ENCODE measurements around the gene CD81. TPM values are rescaled to one million over a fixed set of nuclear protein-coding genes. Genes with fewer than 3 reads are reported as not detected.

Gene CD81
- total and polyA plus RNA-seq, 9 of the 15 experiments (the other 6 are each of a cell fraction or from before 2014, with no cell fraction given), result 2.4 to 189 (median 61.7) TPM

DNA sequence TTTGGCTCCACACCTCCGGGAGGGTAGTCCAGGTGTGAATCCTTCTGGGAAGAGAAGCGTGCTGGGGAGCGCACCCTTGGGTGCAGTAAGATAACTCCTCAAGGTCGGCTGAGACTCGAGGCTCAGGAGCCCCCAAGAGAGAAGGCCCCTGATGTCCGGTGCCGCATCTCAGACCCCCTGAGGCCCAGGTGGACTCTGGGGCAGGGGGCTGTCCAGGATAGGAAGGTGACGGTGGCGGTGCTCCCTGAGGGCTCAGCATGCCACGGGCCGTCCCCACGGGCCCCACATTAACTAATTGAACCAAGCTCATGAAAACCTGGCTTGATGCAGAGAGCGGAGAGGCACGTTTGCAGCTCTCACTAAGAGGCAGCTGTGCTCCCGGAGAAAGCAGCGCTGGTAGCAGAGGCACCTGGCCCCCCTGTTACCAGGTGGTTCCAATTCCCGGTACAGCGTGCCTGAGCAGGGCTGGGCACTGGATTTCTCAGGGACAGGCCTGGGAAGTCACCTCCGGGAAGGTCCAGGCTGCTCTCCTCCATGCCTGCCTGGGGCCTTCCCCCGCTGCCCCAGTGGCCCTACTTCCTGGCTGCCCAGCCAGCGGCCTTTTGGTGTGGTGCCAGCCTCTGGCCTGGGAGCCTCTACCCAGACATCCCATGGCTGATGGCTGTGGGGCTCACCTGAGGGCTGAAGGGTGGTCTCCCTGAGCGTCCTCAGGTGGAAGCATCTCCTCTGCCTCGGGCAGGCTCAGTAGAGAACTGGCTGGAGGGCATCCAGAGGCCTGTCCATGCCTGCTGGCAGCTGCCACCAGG lies 68.8 kb downstream of the CD81 start:
- Histone ChIP-seq H3K27ac (ENCODE audit: extremely low read depth, low read depth, low read length) (no peak overlapping the region), H3K4me2 (ENCODE audit: insufficient read depth, low read length) (no peak overlapping the region), H3K4me1 (replicated peaks in 1 of 2; ENCODE audit: control insufficient read depth in 2 of 2, insufficient read depth in 2 of 2, low read length in 2 of 2) (peaks cover 0 to 27% of the 10 kb centered on the region in 2 experiments; a peak in 2 of 5 replicates), H3K9ac (ENCODE audit: insufficient read depth in 1 of 2, low read depth in 2 of 2, low read length in 2 of 2) (no peak overlapping the region), H3K79me2 (ENCODE audit: control insufficient read depth, insufficient read depth, low read length) (no peaks in the 10 kb centered on the region), H2AFZ (ENCODE audit: low read depth, low read length) (no peak overlapping the region), H3K9me1 (ENCODE audit: control insufficient read depth, insufficient read depth, low read length) (no peaks in the 10 kb centered on the region), H4K20me1 (replicated peaks; ENCODE audit: control insufficient read depth, insufficient read depth, low read length) (peaks cover 12% of the 10 kb centered on the region), H3K4me3 (no peak overlapping the region), H3K36me3 (ENCODE audit: control insufficient read depth, insufficient read depth, low read length) (no peaks in the 10 kb centered on the region), H3K27me3 (ENCODE audit: control insufficient read depth in 2 of 2, insufficient read depth in 2 of 2, low read length in 2 of 2) (peaks cover 2 to 52% of the 10 kb centered on the region in 2 experiments; a peak in 3 of 5 replicates), H3K9me3 (replicated peaks; ENCODE audit: control insufficient read depth, insufficient read depth, low read depth, low read length) (no peaks in the 10 kb centered on the region)
- no TSS peak for BruUV-seq (replicated peaks)
- intact Hi-C loops (cut with micrococcal nuclease) (no loop called here), in situ Hi-C loops (cut with MboI) (no loop called here)
- no peak for ATAC-seq
- no peak for DNase-seq (ENCODE audit: extremely low read depth in 1 of 4, low spot score in 3 of 4)
- ChIA-PET POLR2A (interaction anchor here (0.6 to 0.8 kb wide), 3 partner anchors 79 to 471 kb away, joined by 3 read pairs; no protein-coding TSS in a partner anchor), CTCF (ENCODE audit: low intra/inter-chr PET ratio) (no interaction called here)
- FAIRE-seq, result no peak
- WGBS (ENCODE audit: insufficient coverage, low coverage, missing lambda C conversion rate), result 4% methylated on average over 21 of the region's 23 CpGs
- TF ChIP-seq, protein P1, sequence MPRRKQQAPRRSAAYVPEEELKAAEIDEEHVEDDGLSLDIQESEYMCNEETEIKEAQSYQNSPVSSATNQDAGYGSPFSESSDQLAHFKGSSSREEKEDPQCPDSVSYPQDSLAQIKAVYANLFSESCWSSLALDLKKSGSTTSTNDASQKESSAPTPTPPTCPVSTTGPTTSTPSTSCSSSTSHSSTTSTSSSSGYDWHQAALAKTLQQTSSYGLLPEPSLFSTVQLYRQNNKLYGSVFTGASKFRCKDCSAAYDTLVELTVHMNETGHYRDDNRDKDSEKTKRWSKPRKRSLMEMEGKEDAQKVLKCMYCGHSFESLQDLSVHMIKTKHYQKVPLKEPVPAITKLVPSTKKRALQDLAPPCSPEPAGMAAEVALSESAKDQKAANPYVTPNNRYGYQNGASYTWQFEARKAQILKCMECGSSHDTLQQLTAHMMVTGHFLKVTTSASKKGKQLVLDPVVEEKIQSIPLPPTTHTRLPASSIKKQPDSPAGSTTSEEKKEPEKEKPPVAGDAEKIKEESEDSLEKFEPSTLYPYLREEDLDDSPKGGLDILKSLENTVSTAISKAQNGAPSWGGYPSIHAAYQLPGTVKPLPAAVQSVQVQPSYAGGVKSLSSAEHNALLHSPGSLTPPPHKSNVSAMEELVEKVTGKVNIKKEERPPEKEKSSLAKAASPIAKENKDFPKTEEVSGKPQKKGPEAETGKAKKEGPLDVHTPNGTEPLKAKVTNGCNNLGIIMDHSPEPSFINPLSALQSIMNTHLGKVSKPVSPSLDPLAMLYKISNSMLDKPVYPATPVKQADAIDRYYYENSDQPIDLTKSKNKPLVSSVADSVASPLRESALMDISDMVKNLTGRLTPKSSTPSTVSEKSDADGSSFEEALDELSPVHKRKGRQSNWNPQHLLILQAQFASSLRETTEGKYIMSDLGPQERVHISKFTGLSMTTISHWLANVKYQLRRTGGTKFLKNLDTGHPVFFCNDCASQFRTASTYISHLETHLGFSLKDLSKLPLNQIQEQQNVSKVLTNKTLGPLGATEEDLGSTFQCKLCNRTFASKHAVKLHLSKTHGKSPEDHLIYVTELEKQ (CRISPR knock-in tag; IDR thresholded peaks at IDR 0.05), result no peak
- no peak for TF ChIP-seq TAF15 (IDR thresholded peaks at IDR 0.05; ENCODE audit: low read depth, low read length)
- TF ChIP-seq ZNF23 (CRISPR knock-in tag; IDR thresholded peaks at IDR 0.05), result no peak
- no peak for TF ChIP-seq MXI1 (IDR thresholded peaks at IDR 0.05; ENCODE audit: low read depth, low read length)
- TF ChIP-seq UBTF (IDR thresholded peaks at IDR 0.05; ENCODE audit: borderline replicate concordance in 1 of 2, low read depth in 2 of 2, low read length in 2 of 2), result no peak
- no peak for TF ChIP-seq SMARCA5 (IDR thresholded peaks at IDR 0.05)
- TF ChIP-seq CCAR2 (IDR thresholded peaks at IDR 0.05; ENCODE audit: low read depth, low read length), result no peak
- no peak for TF ChIP-seq RHOXF2B (CRISPR knock-in tag; conservative IDR thresholded peaks at IDR 0.05)
- TF ChIP-seq TAF1 (IDR thresholded peaks at IDR 0.05; ENCODE audit: control insufficient read depth, extremely low read depth, insufficient read depth, low read length, severe bottlenecking), result no peak
- TF ChIP-seq, protein P2, sequence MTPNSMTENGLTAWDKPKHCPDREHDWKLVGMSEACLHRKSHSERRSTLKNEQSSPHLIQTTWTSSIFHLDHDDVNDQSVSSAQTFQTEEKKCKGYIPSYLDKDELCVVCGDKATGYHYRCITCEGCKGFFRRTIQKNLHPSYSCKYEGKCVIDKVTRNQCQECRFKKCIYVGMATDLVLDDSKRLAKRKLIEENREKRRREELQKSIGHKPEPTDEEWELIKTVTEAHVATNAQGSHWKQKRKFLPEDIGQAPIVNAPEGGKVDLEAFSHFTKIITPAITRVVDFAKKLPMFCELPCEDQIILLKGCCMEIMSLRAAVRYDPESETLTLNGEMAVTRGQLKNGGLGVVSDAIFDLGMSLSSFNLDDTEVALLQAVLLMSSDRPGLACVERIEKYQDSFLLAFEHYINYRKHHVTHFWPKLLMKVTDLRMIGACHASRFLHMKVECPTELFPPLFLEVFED (CRISPR knock-in tag; conservative IDR thresholded peaks at IDR 0.05), result no peak
- TF ChIP-seq MEF2D (tag; conservative IDR thresholded peaks at IDR 0.05; ENCODE audit: low read depth), result no peak
- TF ChIP-seq CBX1 (IDR thresholded peaks at IDR 0.05; ENCODE audit: low read depth), result no peak
- no peak for TF ChIP-seq ZNF57 (CRISPR knock-in tag; IDR thresholded peaks at IDR 0.05)
